ENCODE results near the gene PPFIA2.

DNA sequence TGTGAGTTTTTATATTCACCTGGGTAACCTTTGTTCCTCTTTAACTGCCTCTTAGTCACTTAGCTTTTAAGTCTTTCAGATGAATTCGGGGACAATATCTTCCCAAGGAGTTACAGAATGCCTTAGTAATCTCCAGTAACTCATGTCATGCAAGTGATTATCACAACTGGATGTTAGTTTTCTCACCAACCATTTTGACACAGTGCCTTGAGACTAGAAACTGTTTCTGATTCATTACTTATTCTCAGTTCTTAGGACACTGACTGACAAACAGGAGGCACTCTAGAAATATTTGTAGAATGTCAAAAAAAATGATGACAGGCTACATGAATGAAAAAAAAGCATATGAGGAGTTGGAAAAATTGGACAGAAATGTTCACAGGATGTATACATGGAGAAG is 346.2 kb downstream of the PPFIA2 start:
- TF ChIP-seq, protein P1, sequence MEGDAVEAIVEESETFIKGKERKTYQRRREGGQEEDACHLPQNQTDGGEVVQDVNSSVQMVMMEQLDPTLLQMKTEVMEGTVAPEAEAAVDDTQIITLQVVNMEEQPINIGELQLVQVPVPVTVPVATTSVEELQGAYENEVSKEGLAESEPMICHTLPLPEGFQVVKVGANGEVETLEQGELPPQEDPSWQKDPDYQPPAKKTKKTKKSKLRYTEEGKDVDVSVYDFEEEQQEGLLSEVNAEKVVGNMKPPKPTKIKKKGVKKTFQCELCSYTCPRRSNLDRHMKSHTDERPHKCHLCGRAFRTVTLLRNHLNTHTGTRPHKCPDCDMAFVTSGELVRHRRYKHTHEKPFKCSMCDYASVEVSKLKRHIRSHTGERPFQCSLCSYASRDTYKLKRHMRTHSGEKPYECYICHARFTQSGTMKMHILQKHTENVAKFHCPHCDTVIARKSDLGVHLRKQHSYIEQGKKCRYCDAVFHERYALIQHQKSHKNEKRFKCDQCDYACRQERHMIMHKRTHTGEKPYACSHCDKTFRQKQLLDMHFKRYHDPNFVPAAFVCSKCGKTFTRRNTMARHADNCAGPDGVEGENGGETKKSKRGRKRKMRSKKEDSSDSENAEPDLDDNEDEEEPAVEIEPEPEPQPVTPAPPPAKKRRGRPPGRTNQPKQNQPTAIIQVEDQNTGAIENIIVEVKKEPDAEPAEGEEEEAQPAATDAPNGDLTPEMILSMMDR (conservative IDR thresholded peaks at IDR 0.05): no peak
- no peak for TF ChIP-seq EZH2 (IDR thresholded peaks at IDR 0.05; ENCODE audit: low read depth)

Data from PC-9 (cell line).